ENCODE results near the gene CCDC63.
"Not testable (repeated sequence)": the region's sequence is repeated elsewhere in the genome, so short reads cannot be mapped to it uniquely, and the experiment has no call there.

CCDC63 gene

GRCh38 chr12:110849221-110849620 is 2.4 kb downstream of the CCDC63 start:
- TF ChIP-seq JUND (IDR thresholded peaks at IDR 0.05; ENCODE audit: low read depth) = no peak
- DNase-seq (ENCODE audit: low read depth in 1 of 2, low spot score in 1 of 2) = no peak

GRCh38 chr12:110849748-110850403 is 3.1 kb downstream of the CCDC63 start:
- no peak for DNase-seq (ENCODE audit: low read depth in 1 of 2, low spot score in 1 of 2)
- TF ChIP-seq JUND (IDR thresholded peaks at IDR 0.05; ENCODE audit: low read depth) = no peak
- in situ Hi-C loops (cut with HindIII; ENCODE audit: low pct_unique_long_range_greater_than_20kb, low sequenced_read_pairs) = no loop called here

More at GRCh38 chr12:110849221-110849620, 2.4 kb downstream of the CCDC63 start:
- in situ Hi-C loops (cut with HindIII; ENCODE audit: low pct_unique_long_range_greater_than_20kb, low sequenced_read_pairs) = no loop called here

- no peak for DNase-seq (ENCODE audit: low read depth in 1 of 2, low spot score in 1 of 2)
- in situ Hi-C loops (cut with HindIII; ENCODE audit: low pct_unique_long_range_greater_than_20kb, low sequenced_read_pairs) = no loop called here
- TF ChIP-seq JUND (IDR thresholded peaks at IDR 0.05; ENCODE audit: low read depth) = no peak
Observed at GRCh38 chr12:110850762-110851161, 4.0 kb downstream of the CCDC63 start.

GRCh38 chr12:110853836-110854235 is 7.0 kb downstream of the CCDC63 start:
- in situ Hi-C loops (cut with HindIII; ENCODE audit: low pct_unique_long_range_greater_than_20kb, low sequenced_read_pairs) = no loop called here
- no peak for TF ChIP-seq JUND (IDR thresholded peaks at IDR 0.05; ENCODE audit: low read depth)
- DNase-seq (ENCODE audit: low read depth in 1 of 2, low spot score in 1 of 2) = no peak

- in situ Hi-C loops (cut with HindIII; ENCODE audit: low pct_unique_long_range_greater_than_20kb, low sequenced_read_pairs) = no loop called here
- no peak for DNase-seq (ENCODE audit: low read depth in 1 of 2, low spot score in 1 of 2)
- no peak for TF ChIP-seq JUND (IDR thresholded peaks at IDR 0.05; ENCODE audit: low read depth)
Observed at GRCh38 chr12:110856542-110856941, 9.8 kb downstream of the CCDC63 start.

GRCh38 chr12:110857528-110857927 is 10.7 kb downstream of the CCDC63 start:
- DNase-seq (ENCODE audit: low read depth in 1 of 2, low spot score in 1 of 2) = no peak
- TF ChIP-seq JUND (IDR thresholded peaks at IDR 0.05; ENCODE audit: low read depth) = no peak
- in situ Hi-C loops (cut with HindIII; ENCODE audit: low pct_unique_long_range_greater_than_20kb, low sequenced_read_pairs) = no loop called here

- in situ Hi-C loops (cut with HindIII; ENCODE audit: low pct_unique_long_range_greater_than_20kb, low sequenced_read_pairs); DNase-seq (ENCODE audit: low read depth in 1 of 2, low spot score in 1 of 2): not testable (repeated sequence)
Observed at GRCh38 chr12:110857954-110858353, 11.2 kb downstream of the CCDC63 start.

GRCh38 chr12:110858848-110859247 is 12.1 kb downstream of the CCDC63 start:
- no peak for DNase-seq (ENCODE audit: low read depth in 1 of 2, low spot score in 1 of 2)
- no peak for TF ChIP-seq JUND (IDR thresholded peaks at IDR 0.05; ENCODE audit: low read depth)
- in situ Hi-C loops (cut with HindIII; ENCODE audit: low pct_unique_long_range_greater_than_20kb, low sequenced_read_pairs) = no loop called here

- no peak for DNase-seq (ENCODE audit: low read depth in 1 of 2, low spot score in 1 of 2)
- TF ChIP-seq JUND (IDR thresholded peaks at IDR 0.05; ENCODE audit: low read depth) = no peak
- in situ Hi-C loops (cut with HindIII; ENCODE audit: low pct_unique_long_range_greater_than_20kb, low sequenced_read_pairs) = no loop called here
Observed at GRCh38 chr12:110860833-110861296, 14.1 kb downstream of the CCDC63 start.

GRCh38 chr12:110861729-110862128 is 14.9 kb downstream of the CCDC63 start:
- in situ Hi-C loops (cut with HindIII; ENCODE audit: low pct_unique_long_range_greater_than_20kb, low sequenced_read_pairs) = no loop called here
- TF ChIP-seq JUND (IDR thresholded peaks at IDR 0.05; ENCODE audit: low read depth) = no peak

GRCh38 chr12:110862329-110862728 is 15.5 kb downstream of the CCDC63 start:
- DNase-seq (ENCODE audit: low read depth in 1 of 2, low spot score in 1 of 2) = no peak
- TF ChIP-seq JUND (IDR thresholded peaks at IDR 0.05; ENCODE audit: low read depth) = no peak
- in situ Hi-C loops (cut with HindIII; ENCODE audit: low pct_unique_long_range_greater_than_20kb, low sequenced_read_pairs) = no loop called here

More at GRCh38 chr12:110861729-110862128, 14.9 kb downstream of the CCDC63 start:
- DNase-seq (ENCODE audit: low read depth in 1 of 2, low spot score in 1 of 2) = peak in 1 of 2 experiments; percentile 30

- no peak for DNase-seq (ENCODE audit: low read depth in 1 of 2, low spot score in 1 of 2)
- no peak for TF ChIP-seq JUND (IDR thresholded peaks at IDR 0.05; ENCODE audit: low read depth)
- in situ Hi-C loops (cut with HindIII; ENCODE audit: low pct_unique_long_range_greater_than_20kb, low sequenced_read_pairs) = no loop called here
Observed at GRCh38 chr12:110863161-110863560, 16.4 kb downstream of the CCDC63 start.

GRCh38 chr12:110865521-110865920 is 18.7 kb downstream of the CCDC63 start:
- in situ Hi-C loops (cut with HindIII; ENCODE audit: low pct_unique_long_range_greater_than_20kb, low sequenced_read_pairs) = no loop called here
- TF ChIP-seq JUND (IDR thresholded peaks at IDR 0.05; ENCODE audit: low read depth) = no peak
- no peak for DNase-seq (ENCODE audit: low read depth in 1 of 2, low spot score in 1 of 2)

- no peak for DNase-seq (ENCODE audit: low read depth in 1 of 2, low spot score in 1 of 2)
- in situ Hi-C loops (cut with HindIII; ENCODE audit: low pct_unique_long_range_greater_than_20kb, low sequenced_read_pairs) = no loop called here
- TF ChIP-seq JUND (IDR thresholded peaks at IDR 0.05; ENCODE audit: low read depth) = no peak
Observed at GRCh38 chr12:110869026-110869425, 22.2 kb downstream of the CCDC63 start.
